HG02610 (cell line): ENCODE measurements around the gene NUP155.
"Not testable (repeated sequence)": the region's sequence is repeated elsewhere in the genome, so short reads cannot be mapped to it uniquely, and the experiment has no call there.

Experiments
- ATAC-seq: cut with Tn5 transposase; IDR thresholded peaks from one replicate; pipeline ENCODE4 v1.9.1; 2021; ENCODE audit warnings: mild to moderate bottlenecking, moderate library complexity; ENCODE audit not compliant: unreplicated experiment

Gene NUP155

DNA sequence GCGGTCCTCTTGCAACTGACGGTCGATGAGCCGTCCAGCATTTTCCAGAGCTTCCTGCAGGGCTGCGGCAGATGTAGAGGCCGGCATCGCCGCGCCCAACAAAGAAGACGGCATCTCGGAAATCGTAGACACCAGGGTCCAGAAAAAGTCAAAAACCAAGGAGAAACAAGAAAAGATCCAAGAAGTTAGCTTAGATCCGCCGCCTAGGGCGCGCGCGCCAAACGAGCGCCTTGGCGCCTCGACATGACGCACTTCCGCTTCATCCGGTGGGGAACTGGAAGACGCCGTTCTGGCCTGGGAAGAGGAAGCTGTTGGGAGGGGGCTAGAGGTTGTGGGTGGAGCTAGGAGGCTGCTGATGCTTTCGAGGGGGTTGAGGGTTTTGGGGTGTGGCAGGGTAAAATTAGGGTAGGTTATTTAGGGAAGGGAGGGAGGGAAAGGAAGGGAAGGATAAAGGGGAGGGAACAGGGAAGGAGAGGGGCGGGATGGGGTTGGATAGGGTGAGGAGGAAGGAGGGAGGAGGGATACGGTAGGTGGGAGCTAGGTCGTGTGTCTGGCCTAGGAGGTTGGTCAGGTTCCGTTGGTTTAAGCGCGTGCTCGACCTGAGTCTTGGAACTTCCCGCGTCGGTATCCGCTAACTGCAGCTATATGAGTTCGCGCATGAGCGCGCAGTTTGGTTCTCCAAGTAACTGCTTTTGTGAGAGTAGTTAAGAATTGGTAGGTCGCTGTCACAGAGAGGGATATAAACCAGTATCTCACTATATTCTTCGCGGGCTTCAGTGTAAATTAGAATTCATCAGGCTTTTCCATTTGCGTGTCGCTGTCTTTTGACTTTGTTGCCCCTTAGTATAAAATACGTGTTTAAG, at the start of gene NUP155:
Gene NUP155 (minus strand): TSS at position 243 of the 863 bp plus-strand sequence. CDS start 129 bp downstream, at position 114.
- peak; percentile 92 for ATAC-seq

DNA sequence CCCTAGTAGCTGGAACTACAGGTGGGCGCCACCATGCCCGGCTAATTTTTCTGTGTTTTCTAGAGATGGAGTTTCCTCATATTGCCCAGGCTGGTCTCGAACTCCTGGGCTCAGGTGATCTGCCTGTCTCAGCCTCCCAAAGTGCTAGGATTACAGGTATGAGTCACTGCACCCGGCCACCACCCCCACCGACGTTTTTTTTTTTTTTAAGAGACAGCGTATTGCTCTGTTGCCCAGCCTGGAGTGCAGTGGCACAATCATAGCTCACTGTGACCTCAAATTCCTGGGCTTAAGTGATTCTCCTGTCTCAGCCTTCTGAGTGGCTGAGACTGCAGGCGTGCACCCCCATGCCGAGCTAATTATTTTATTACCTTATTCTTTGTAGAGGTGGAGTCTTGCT, 46.4 kb upstream of the NUP155 start:
- no peak for ATAC-seq

DNA sequence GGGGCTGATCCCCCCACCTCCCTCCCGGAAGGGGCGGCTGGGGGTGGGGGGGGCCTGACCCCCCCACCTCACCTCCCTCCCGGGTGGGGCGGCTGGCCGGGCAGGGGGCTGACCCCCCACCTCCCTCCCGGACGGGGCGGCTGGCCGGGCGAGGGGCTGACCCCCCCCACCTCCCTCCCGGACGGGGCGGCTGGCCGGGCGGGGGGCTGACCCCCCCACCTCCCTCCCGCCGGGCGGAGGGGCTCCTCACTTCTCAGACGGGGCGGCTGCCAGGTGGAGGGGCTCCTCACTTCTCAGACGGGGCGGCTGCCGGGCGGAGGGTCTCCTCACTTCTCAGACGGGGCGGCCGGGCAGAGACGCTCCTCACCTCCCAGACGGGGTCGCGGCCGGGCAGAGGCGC, 44.5 kb upstream of the NUP155 start:
- not testable (repeated sequence) for ATAC-seq

DNA sequence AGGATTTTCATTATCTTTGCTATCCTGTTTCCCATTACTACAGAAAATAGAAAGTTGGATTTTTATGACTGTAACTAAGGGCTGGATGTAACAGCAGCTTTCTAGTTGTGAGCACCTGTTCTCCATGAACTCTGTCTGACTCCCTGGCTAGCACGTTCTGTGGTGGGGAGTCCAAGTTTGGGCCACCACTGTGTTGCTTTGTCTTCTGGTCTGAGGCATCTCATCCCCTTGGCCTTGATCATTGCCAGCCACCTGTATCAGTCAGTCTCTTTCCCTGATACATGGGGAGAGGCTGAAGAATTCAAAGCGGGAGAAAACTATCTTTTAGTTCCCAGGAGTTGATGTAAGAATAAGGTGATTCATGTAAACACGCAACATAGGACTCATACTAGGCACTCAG, 41.6 kb upstream of the NUP155 start:
- no peak for ATAC-seq

DNA sequence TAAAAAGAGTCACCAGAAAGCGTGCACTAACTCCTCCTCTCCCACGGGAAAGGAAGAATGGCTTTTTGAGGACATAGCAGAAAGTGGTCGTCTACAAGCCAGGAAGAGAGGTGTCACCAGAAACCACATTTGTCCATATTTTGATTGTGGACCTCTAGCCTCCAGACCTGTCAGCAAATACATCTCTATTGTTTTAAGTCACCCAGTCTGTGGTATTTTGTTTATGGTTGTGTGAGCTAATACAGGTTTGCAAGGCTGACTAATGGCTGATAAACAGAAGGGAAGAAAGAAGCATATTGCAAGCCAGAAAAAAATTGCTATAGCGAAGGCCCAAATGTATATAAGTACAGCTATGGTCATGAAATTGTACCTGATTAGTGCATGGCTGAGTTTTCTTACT, 29.6 kb upstream of the NUP155 start:
- ATAC-seq, result no peak

DNA sequence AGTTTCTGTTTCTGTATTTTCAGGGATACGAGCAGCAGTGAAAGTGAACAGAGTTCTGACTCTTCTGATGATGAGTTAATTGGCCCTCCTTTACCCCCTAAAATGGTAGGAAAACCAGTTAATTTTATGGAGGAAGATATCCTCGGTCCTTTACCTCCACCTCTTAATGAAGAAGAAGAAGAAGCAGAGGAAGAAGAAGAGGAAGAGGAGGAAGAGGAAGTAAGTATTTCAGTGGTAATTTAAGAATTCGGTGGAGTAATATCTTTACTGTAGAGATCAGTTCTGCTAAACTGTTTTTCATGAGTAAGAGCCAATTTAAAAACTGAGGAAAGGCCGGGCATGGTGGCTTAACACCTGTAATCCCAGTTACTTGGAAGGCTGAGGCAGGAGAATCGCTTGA, 25.4 kb upstream of the NUP155 start:
- ATAC-seq, result no peak

DNA sequence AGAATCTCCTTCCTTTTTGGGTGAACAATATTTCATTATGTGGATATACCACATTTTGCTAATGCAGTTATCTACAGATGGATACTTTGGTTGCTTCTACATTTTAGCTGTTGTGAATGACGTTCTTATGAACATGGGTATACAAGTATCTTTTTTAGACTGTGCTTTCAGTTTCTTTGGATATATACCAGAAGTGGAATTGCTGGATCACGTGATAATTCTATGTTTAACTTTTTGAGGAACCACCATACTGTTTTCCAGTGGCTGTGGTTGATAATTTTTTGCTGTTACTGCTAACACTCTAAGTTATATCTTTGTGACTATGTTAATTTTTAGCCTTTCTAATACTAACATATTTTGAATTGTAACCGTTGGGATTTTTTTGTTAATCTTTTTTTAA, 20.7 kb upstream of the NUP155 start:
- ATAC-seq, result no peak

DNA sequence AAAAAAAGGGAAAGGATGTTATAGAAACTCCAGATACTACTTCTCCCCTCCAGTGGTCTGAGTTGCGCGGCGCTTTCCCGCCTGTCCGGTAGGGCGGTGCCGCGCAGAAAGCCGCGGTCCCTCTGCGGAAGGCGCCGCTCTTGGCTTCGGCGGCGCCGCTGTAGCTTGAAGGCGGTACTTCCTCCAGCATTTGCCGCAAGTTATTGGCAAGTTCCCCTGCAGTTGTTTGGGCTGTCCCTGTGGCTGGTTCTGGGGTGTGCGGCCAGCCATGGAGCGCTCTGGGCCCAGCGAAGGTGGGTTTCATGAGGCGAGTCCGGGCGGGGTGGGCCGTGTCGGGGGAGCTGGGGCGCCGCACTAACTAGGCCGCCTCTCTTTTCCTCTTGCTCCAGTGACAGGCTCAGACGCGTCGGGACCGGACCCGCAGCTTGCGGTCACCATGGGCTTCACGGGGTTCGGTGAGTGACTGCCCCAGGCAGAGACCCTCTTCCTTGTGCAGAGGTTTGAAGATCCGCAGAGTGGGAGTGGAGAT, 8.3 kb upstream of the NUP155 start, which contains the start of gene WDR70:
Gene WDR70 (plus strand): TSS at position 219 of the 529 bp plus-strand sequence. CDS start 50 bp downstream, at position 269.
- ATAC-seq, result peak; percentile 99

DNA sequence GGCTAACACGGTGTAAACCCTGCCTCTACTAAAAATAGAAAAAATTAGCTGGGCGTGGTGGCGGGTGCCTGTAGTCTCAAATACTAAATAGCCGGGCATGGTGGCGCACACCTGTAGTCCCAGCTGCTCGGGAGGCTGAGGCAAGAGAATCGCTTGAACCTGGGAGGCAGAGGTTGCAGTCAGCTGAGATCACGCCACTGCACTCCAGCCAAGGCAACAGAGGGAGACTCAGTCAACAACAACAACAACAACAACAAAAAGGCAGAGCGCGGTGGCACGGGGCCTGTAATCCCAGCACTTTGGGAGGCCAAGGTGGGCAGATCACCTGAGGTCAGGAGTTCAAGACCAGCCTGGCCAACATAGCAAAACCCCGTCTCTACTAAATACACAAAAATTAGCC, 7.2 kb upstream of the NUP155 start:
- ATAC-seq, result not testable (repeated sequence)

DNA sequence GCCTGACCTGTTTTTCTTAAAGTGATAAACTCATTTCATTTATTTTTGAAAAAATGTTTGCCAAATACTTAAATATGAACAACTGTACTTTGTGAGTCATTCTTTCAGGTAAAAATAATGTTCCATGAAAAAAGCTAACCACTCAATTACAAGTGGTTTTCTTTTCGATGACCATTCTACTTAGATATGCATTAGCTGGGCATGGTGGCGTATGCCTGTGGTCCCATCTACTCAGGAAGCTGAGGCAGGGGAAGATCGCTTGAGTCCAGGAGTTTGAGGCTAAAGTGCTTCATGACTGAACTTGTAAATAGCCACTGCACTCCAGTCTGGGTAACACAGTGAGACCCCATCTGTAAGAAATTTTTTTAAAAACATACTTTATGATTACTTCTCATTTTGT, 4.2 kb upstream of the NUP155 start:
- no peak for ATAC-seq

DNA sequence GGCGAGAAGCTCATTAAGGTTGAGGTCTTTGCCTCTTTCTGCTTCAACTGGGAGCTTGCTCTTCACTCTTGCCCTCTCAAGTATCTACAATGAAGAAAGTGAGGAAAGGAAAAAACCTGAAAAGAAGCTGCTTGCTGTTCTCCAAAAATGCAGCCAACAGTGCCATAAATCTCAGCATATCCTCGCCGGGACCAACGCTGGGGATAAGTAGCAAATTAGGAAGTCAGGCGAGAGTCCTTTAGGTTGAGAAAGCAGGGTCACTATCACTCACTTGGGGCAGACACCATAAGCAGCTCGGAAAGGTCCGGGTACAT, 399 bp downstream of the NUP155 start:
- ATAC-seq, result no peak

DNA sequence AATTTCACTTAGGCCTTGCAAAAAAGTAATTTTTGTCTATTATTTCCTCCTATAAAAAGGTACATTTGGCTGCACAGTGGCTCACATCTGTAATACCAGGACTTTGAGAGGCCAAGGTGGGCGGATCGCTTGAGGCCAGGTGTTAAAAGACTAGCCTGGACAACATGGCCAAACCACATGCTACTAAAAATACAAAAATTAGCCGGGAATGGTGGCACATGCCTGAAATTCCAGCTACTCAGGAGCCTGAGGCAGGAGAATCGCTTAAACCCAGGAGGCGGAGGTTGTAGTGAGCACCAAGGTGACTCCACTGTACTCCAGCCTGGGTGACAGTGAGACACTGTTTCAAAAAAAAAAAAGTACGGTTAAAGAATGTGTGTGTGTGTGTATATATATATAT, 15.7 kb downstream of the NUP155 start:
- ATAC-seq, result no peak

DNA sequence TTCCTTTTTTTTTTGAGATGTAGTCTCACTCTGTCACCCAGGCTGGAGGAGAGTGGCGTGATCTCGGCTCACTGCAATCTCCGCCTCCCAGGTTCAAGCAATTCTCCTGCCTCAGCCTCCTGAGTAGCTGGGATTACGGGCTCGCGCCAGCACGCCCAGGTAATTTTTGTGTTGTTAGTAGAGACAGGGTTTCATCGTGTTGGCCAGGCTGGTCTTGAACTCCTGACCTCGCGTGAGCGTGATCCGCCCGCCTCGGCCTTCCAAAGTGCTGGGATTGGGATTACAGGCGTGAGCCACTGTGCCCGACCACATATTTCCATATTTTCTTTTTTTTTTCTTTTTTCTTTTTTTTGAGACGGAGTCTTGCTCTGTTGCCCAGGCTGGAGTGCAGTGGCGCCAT, 28.2 kb downstream of the NUP155 start:
- not testable (repeated sequence) for ATAC-seq

DNA sequence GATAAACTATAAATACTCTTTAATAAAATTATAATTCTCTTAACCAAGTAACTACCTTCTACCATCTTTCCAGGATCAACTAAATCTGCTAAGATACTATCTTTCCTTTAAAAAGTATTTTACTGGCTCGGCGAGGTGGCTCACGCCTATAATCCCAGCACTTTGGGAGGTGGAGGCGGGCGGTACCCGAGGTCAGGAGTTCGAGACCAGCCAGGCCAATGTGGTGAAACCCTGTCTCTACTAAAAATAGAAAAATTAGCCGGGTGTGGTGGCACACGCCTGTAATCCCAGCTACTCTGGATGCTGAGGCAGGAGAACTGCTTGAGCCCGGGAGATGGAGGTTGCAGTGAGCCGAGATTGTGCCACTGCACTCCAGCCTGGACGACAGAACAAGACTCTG, 36.2 kb downstream of the NUP155 start:
- ATAC-seq, result not testable (repeated sequence)

DNA sequence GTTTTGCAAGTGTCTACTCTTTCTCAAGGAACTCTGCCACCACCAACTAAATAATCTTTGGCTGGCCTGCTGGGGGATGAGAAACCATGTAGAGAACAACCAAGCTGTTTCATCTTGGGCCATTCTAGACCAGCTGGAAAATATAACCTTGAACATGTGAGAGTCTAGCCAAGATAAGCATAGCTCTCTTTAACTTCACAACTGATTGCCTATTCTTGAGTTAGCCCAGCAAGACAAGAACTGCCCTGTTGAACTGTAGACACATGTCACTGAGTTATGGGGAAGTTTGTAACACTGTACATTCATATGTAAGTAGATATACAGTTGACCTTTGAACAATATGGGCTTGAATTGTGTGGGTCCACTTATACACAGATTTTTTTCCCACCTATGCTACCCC, 44.4 kb downstream of the NUP155 start:
- ATAC-seq, result no peak

DNA sequence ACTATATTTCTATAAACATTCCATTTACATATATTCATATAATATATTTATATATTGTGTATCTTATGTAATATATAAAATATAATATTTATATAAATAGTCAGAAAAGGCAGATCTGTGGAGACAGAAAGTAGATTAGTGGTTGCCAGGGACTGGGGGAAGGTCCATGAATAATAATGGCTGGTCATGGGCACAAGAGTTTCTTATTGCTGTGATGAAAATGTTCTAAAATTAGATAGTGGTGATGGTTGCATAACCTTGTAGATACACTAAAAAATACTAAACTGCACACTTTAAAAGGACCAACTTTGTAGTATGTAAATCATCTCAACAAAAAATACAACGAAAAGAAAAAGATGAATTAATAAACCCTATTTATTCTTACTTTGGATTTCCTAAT, 47.3 kb downstream of the NUP155 start:
- ATAC-seq, result no peak

DNA sequence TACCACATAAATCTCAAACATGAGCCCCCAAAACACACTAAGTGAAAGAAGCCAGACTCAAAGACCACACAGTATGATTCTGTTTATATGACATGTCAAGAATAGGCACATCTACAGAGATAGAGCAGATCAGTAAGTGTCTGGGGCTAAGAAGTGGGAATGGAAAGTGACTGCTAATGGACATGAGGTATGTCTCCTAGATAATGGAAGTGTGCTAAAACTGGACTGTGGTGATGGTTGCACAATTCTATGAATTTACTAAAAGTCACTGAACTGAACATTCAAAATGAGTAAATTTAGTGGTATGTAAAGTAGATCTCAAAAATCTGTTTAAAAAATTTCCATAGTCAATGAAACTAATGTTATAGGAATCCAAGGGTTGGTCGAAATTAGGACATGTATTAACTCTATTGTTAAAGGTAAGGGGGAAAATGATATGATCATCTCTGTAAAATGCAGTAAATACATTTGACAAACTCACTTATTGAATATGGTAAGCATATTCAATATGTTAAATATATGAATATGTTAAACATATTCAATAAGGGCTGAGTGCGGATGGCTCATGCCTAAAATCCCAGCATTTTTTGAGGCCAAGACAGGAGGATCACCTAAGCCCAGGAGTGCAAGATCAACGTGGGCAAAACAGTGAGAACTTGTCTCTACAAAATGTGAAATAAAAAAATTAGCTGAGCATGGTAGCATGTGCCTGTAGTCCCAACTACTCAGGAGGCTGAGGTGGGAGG, 51.7 kb downstream of the NUP155 start:
- no peak for ATAC-seq

DNA sequence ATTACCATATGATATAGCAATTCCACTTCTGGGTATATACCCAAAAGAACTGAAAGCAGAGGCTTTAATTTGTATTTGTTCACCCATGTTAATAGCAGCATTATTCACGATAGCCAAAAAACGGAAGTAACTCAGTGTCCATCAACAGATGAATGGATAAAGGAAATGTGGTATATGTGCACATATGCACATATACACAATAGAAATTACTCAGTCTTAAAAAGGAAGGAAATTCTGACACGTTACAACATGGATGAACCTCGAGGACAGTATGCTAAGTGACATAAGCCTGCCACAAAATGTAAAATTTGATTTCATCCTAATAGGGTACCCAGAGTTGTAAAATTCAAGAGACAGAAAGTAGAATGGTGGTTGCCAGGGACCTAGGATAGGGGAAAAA, 54.9 kb downstream of the NUP155 start:
- ATAC-seq, result no peak

DNA sequence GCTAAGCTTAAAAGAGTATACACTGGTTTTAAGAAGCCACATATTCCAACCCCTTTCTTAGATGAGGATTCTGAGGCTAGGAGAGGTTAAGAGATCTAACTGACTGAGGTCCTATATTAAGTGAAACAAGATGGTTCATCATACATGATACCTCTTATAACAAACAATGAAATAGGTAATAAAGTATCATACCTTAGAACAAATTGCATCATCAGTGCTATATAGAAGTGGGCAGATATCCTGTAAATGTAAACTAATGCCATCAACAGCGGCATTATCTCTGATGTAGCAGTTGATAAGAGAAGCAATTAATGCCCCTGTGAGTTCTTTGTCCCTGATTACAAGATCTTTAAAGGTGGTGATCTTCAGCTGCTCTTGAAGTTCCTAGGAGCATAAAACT, 60.5 kb downstream of the NUP155 start:
- no peak for ATAC-seq

DNA sequence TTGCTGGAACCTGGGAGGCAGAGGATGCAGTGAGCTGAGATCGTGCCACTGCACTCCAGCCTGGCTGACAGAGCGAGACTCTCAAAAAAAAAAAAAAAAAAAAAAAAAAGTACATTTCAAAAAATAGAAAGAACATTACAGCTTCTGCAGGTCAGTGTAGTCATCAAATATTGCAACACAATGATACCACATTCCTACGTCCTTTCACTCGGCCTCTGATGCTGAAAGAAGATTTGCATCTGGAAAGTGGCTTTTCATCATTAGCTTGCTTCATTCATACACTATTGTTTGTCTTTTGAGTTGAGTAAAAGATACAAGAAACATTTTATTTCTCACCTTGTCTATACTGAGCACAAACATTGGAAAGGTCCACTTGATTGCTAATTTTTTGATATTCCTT, 62.1 kb downstream of the NUP155 start:
- ATAC-seq, result no peak

DNA sequence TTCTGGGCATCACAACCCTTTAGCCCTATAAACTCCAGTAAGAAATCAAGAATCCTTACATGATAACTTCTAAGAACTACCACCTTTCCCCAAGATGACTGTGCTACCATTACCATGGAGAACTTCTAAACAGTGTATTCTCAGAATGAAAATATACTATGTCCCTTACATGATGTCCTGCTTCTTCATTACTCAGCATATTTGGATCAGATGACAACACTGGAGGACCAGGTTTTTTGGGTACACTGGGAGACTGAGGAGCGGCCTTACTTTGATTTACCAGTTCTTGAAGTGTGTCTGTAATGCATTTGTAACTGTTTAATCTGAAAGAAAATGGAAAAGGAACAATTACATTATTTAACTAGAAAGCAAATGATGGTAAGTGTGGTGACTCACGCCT, 66.0 kb downstream of the NUP155 start:
- no peak for ATAC-seq

DNA sequence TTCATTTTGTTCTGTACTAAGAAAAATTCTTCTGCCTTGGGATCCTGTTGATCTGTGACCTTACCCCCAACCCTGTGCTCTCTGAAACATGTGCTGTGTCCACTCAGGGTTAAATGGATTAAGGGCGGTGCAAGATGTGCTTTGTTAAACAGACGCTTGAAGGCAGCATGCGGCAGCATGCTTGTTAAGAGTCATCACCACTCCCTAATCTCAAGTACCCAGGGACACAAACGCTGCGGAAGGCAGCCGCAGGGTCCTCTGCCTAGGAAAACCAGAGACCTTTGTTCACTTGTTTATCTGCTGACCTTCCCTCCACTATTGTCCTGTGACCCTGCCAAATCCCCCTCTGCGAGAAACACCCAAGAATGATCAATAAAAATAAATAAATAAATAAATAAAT, 74.6 kb downstream of the NUP155 start:
- ATAC-seq, result not testable (repeated sequence)
